Prostate gland (tissue), 2 donors: ENCODE measurements around the gene MTX2.

Experiments used
- POLR2A ChIP-seq: fragments of 450-650 bp; IDR thresholded peaks from one replicate; pipeline ENCODE4 v1.6.1; 2016; ENCODE audit warnings: antibody characterized with exemption, mild to moderate bottlenecking
- POLR2AphosphoS5 ChIP-seq: sonication (generic); formaldehyde crosslinking; IDR thresholded peaks from one replicate; pipeline ENCODE4 v1.6.1; 2017; ENCODE audit warnings: antibody characterized with exemption
- TF ChIP-seq, protein P1 (sequence below), 4 experiments: fragments of 200-600 bp in 2 of 4; fragments of 450-650 bp in 2 of 4; sonication (generic) in 2 of 4; IDR thresholded peaks; 1 replicate in 3 of 4; 2 replicates in 1 of 4; pipeline ENCODE4 v1.5.1; 2016 to 2019; ENCODE audit warnings: antibody characterized with exemption in 4 of 4, mild to moderate bottlenecking in 2 of 4, moderate library complexity in 2 of 4

GRCh38 chr2:176356251-176356650, 87.0 kb downstream of the MTX2 start:
- TF ChIP-seq, protein P1, sequence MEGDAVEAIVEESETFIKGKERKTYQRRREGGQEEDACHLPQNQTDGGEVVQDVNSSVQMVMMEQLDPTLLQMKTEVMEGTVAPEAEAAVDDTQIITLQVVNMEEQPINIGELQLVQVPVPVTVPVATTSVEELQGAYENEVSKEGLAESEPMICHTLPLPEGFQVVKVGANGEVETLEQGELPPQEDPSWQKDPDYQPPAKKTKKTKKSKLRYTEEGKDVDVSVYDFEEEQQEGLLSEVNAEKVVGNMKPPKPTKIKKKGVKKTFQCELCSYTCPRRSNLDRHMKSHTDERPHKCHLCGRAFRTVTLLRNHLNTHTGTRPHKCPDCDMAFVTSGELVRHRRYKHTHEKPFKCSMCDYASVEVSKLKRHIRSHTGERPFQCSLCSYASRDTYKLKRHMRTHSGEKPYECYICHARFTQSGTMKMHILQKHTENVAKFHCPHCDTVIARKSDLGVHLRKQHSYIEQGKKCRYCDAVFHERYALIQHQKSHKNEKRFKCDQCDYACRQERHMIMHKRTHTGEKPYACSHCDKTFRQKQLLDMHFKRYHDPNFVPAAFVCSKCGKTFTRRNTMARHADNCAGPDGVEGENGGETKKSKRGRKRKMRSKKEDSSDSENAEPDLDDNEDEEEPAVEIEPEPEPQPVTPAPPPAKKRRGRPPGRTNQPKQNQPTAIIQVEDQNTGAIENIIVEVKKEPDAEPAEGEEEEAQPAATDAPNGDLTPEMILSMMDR (IDR thresholded peaks at IDR 0.05): no peak
- TF ChIP-seq POLR2A (no peak), POLR2AphosphoS5 (no peak)
